Esophagus muscularis mucosa (tissue), 4 donors: ENCODE data around the gene SCARF2. TPM values are rescaled to one million over a fixed set of nuclear protein-coding genes. Genes with fewer than 3 reads are reported as not detected.
A peak's percentile ranks its signal among the peaks of the same experiment; 100 is the strongest.

Source experiments
- DNase-seq: peaks from one replicate; pipeline ENCODE4 v3.0.0-alpha.2; 2017; ENCODE audit errors: extremely low spot score
- H3K27ac ChIP-seq, 4 donors: fragments of 200-600 bp; sonication (generic); replicated peaks in 1 of 4; 1 replicate in 3 of 4; 2 replicates in 1 of 4; pipeline ENCODE4 v1.5.1; 2016 to 2019; ENCODE audit warnings: mild to moderate bottlenecking in 1 of 4
- H3K27me3 ChIP-seq, 4 donors: fragments of 200-600 bp; sonication (generic); one replicate each; pipeline versions ENCODE4 v1.5.1 to v1.6.0; 2016 to 2019
- H3K36me3 ChIP-seq, 4 donors: fragments of 200-600 bp; sonication (generic); one replicate each; pipeline ENCODE4 v1.5.1; 2016 to 2019
- H3K4me1 ChIP-seq, 4 donors: fragments of 200-600 bp; sonication (generic); one replicate each; pipeline ENCODE4 v1.5.1; 2016 to 2019
- H3K4me3 ChIP-seq, 4 donors: fragments of 200-600 bp; sonication (generic); 1 replicate in 2 of 4; 2 replicates in 2 of 4; pipeline ENCODE4 v1.5.1; 2016 to 2019; ENCODE audit warnings: mild to moderate bottlenecking in 4 of 4, moderate library complexity in 1 of 4
- H3K9me3 ChIP-seq, 4 donors: fragments of 200-600 bp; sonication (generic); 1 replicate in 3 of 4; 2 replicates in 1 of 4; pipeline ENCODE4 v1.5.1; 2016 to 2019
- EP300 ChIP-seq: sonication (generic); formaldehyde crosslinking; IDR thresholded peaks from one replicate; pipeline ENCODE4 v1.6.1; 2017; ENCODE audit warnings: antibody characterized with exemption
- POLR2A ChIP-seq: fragments of 450-650 bp; IDR thresholded peaks from one replicate; pipeline ENCODE4 v1.6.1; 2017; ENCODE audit warnings: antibody characterized with exemption, moderate library complexity, mild to moderate bottlenecking, low read depth
- POLR2AphosphoS5 ChIP-seq, 2 donors: sonication (generic); formaldehyde crosslinking; IDR thresholded peaks; one replicate each; pipeline ENCODE4 v1.6.1; 2017; ENCODE audit warnings: antibody characterized with exemption in 2 of 2
- WGBS: methylation state at CpG from one replicate; pipeline ENCODE4 v1.1.5; 2018; 5-methylcytosine and 5-hydroxymethylcytosine counted together
- intact Hi-C: fragments of 100-400 bp; cut with DNase I; formaldehyde crosslinking; loops from one replicate; pipeline ENCODE4 v1.15.1; 2023
- total RNA-seq, 4 donors: library from RNA; depleted of rRNA; stranded (reverse); fragments of >200 nt; gene quantifications; one replicate each; pipeline versions ENCODE4 v1.1.0 to v1.2.1, GENCODE V29; 2016
- TF ChIP-seq, protein P1 (sequence below), 3 experiments: fragments of 200-600 bp in 2 of 3; fragments of 450-650 bp in 1 of 3; sonication (generic) in 2 of 3; IDR thresholded peaks; one replicate each; pipeline ENCODE4 v1.5.1; 2017 to 2019; ENCODE audit warnings: antibody characterized with exemption in 3 of 3, mild to moderate bottlenecking in 2 of 3, moderate library complexity in 1 of 3

SCARF2 gene
- total RNA-seq, 4 donors from 2014 or later: 14.5 to 31.6 (median 22.2) TPM

DNA sequence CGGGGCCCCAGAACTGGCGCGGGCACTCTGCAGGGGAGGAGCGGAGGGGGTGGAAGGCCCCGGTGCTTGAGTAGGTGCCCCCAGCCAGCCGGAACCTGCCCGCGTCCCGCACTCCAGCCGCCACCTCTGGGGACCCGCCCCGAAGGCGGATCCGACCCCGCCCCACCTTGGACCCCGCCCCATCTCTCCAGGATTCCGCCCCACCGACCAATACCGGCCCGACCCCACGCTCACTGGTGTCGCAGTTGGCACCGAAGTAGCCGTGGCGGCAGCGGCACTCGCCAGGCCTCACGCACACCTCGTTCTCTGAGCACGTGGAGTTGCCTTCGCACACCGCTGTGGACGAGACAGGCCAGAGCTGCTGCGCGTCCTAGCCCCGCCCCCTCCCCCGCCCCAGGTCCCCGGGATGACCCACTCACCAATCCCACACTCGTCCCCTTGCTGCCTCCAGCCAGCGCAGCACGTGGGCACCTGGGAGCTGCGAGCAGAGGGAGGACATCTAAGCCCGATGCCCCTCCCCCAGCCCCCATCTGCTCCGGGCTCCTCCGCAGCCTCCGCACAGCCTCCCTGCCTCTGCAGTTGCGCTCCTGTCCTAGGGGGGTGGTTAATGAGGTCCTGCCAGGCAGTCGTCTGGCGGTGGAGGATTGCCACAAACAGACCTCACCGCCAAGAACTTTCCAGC, 6.0 kb downstream of the SCARF2 start:
- intact Hi-C loops: no loop called here
- peak overlapping the region; percentile 37 to 50 (median 38) for H3K4me3 ChIP-seq
- no peak overlapping the region for H3K27ac ChIP-seq
- peaks cover 29 to 55% (median 45%) of the 10 kb centered on the region in 4 donors for H3K4me1 ChIP-seq
- 59% methylated on average over 26 of the region's 50 CpGs for WGBS
- peaks cover 5 to 39% (median 33%) of the 10 kb centered on the region in 4 donors for H3K36me3 ChIP-seq
- DNase-seq: no peak
- no peaks in the 10 kb centered on the region for H3K9me3 ChIP-seq
- no peak for TF ChIP-seq EP300
- no peak for TF ChIP-seq POLR2A
- no peak for TF ChIP-seq POLR2AphosphoS5 (IDR thresholded peaks at IDR 0.05)
- TF ChIP-seq, protein P1, sequence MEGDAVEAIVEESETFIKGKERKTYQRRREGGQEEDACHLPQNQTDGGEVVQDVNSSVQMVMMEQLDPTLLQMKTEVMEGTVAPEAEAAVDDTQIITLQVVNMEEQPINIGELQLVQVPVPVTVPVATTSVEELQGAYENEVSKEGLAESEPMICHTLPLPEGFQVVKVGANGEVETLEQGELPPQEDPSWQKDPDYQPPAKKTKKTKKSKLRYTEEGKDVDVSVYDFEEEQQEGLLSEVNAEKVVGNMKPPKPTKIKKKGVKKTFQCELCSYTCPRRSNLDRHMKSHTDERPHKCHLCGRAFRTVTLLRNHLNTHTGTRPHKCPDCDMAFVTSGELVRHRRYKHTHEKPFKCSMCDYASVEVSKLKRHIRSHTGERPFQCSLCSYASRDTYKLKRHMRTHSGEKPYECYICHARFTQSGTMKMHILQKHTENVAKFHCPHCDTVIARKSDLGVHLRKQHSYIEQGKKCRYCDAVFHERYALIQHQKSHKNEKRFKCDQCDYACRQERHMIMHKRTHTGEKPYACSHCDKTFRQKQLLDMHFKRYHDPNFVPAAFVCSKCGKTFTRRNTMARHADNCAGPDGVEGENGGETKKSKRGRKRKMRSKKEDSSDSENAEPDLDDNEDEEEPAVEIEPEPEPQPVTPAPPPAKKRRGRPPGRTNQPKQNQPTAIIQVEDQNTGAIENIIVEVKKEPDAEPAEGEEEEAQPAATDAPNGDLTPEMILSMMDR (IDR thresholded peaks at IDR 0.05): no peak
- peaks cover 0 to 30% (median 0%) of the 10 kb centered on the region in 4 donors for H3K27me3 ChIP-seq

DNA sequence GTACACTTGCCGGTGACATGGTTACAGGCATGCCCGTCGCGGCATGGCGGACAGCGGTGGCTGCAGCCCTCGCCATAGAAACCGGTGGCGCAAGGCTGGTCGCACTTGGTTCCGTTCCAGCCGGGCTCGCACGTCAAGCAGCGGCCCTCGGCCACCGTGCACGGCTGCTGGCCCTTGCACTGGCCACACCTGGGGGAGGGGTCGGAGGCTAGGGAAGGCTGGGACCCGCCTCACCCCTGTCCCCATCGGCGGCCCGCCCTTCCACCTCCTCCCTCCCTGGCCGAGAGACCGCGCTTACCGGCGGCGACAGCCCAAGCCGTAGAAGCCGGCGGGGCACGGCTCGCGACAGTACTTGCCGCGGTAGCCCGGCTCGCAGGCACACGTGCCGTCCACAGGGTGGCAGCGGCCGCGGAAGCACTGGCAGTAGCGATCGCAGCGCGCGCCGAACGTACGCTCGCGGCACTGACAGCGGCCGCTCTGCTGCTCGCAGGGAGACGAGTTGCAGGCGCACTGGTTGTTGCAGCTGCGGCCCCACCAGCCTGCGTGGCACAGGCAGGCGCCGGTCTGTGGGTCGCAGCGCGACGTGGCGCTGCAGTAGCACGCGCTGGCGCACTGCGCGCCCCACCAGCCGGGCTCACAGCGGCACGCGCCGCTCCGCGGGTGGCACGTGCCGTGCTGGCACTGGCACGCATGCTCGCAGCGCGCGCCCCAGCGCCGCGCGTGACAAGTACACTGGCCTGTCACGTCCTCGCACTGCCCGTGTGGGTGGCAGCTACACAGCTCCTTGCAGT, 6.7 kb downstream of the SCARF2 start:
- Histone ChIP-seq H3K36me3 (peaks cover 5 to 45% (median 36%) of the 10 kb centered on the region in 4 donors), H3K9me3 (no peaks in the 10 kb centered on the region), H3K27ac (no peak overlapping the region), H3K4me3 (peak overlapping the region; percentile 37 to 50 (median 38)), H3K27me3 (peaks cover 0 to 22% (median 0%) of the 10 kb centered on the region in 4 donors), H3K4me1 (peaks cover 22 to 49% (median 38%) of the 10 kb centered on the region in 4 donors)
- TF ChIP-seq POLR2AphosphoS5 (IDR thresholded peaks at IDR 0.05): no peak
- TF ChIP-seq, protein P1 (IDR thresholded peaks at IDR 0.05): peak; percentile 36 to 49 (median 36)
- DNase-seq: no peak
- 48% methylated on average over 35 of the region's 94 CpGs for WGBS
- intact Hi-C loops: no loop called here

DNA sequence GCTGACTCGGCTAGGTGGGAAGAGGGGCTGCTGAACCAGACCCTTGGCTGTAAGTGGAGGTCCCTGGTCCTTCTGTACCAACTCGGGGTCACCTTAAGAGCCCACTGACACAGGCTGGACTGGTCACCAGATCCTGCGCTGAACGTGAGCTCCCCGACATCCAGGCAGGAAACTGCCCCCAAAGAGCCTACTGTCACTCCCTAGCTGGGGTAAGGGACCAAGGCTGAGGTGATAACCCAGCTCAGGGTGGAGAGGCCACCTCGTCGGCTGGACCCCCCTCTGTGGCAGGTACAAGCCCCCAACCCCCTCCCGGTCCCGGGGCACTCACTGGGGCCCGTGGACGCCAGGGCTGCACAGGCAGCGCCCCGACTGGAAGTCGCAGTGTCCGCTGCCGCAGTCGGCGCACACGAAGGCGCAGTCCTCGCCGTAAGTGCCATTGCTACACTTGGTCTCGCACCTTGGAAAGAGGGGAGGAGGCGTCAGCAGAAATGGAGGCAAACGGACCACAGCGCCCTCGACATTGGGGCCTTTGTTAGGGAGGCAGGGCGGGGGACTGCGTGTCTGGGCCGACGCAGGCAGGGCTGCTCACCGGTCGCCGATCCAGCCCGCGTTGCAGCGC, 7.4 kb downstream of the SCARF2 start:
- peaks cover 5 to 50% (median 39%) of the 10 kb centered on the region in 4 donors for H3K36me3 ChIP-seq
- peaks cover 0 to 23% (median 0%) of the 10 kb centered on the region in 4 donors for H3K27me3 ChIP-seq
- no peak for TF ChIP-seq POLR2A
- TF ChIP-seq POLR2AphosphoS5 (IDR thresholded peaks at IDR 0.05): no peak
- TF ChIP-seq EP300: no peak
- TF ChIP-seq, protein P1 (IDR thresholded peaks at IDR 0.05): no peak
- no peaks in the 10 kb centered on the region for H3K9me3 ChIP-seq
- peak overlapping the region; percentile 37 to 50 (median 38) for H3K4me3 ChIP-seq
- no peak for DNase-seq
- peaks cover 15 to 49% (median 32%) of the 10 kb centered on the region in 4 donors for H3K4me1 ChIP-seq
- 58% methylated on average over 30 of the region's 37 CpGs for WGBS
- no peak overlapping the region for H3K27ac ChIP-seq
- intact Hi-C loops: no loop called here

DNA sequence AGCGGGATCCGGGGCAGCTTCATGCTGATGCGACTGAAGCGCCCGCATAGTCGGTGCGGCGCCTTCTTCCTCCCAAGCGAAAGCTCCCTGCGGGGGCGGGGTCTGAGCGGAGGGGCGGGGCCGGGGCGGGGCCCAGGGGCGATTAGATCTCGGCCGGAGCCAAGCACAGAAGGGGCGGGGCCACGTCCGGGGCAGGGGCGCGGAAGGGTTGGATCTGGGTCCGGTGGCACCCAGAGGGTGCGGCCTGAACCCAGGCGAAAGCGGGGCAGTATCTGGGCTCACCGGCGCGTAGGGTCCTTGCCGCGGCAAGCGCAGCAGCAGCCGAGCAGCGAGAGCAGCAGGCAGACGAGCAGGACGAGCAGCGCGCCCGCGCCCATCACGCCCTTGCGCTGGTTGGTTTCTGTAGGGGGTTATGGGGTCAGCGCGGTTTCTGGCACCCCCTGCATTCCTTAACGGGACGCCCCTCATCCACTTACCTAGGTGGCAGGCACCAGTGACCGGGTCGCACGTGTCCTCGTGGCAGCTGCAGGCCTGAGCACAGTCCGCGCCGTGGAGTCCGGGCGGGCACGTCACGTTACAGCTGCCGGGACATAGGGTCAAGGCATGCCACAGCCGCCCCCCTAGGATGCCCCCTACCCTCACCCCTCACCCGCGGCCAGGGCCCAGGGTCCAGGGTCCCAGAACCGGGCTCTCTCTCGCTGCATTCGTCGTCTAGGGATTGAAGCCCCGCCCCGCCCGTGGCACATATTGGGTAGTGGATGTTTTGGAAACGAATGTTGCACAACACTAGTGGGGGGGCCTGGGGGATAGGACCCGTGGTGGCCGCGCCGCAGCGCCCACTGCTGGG, 8.1 kb downstream of the SCARF2 start:
- intact Hi-C loops: no loop called here
- H3K36me3 ChIP-seq: peaks cover 5 to 56% (median 40%) of the 10 kb centered on the region in 4 donors
- TF ChIP-seq, protein P1 (IDR thresholded peaks at IDR 0.05): no peak
- TF ChIP-seq EP300 (no peak), POLR2A (no peak), POLR2AphosphoS5 (IDR thresholded peaks at IDR 0.05) (no peak)
- H3K27ac ChIP-seq: no peak overlapping the region
- peak overlapping the region; percentile 25 to 46 (median 34) for H3K4me3 ChIP-seq
- H3K9me3 ChIP-seq: no peaks in the 10 kb centered on the region
- H3K27me3 ChIP-seq: peaks cover 0 to 29% (median 0%) of the 10 kb centered on the region in 4 donors
- H3K4me1 ChIP-seq: peaks cover 16 to 49% (median 35%) of the 10 kb centered on the region in 4 donors
- DNase-seq: no peak
- 74% methylated on average over 56 of the region's 75 CpGs for WGBS
